SHP77 (cell line): ENCODE data around the gene MYH14.
"Not testable (repeated sequence)": the region's sequence is repeated elsewhere in the genome, so short reads cannot be mapped to it uniquely, and the experiment has no call there.

ENCODE experiments used
- DNase-seq, 2 experiments: peaks; one replicate each; lab custom pipeline; 2025; lab: John Stamatoyannopoulos, UW

The MYH14 gene

GRCh38 chr19:50333235-50333736, 129.9 kb downstream of the MYH14 start:
- DNase-seq = peak; percentile 87 to 93

DNA sequence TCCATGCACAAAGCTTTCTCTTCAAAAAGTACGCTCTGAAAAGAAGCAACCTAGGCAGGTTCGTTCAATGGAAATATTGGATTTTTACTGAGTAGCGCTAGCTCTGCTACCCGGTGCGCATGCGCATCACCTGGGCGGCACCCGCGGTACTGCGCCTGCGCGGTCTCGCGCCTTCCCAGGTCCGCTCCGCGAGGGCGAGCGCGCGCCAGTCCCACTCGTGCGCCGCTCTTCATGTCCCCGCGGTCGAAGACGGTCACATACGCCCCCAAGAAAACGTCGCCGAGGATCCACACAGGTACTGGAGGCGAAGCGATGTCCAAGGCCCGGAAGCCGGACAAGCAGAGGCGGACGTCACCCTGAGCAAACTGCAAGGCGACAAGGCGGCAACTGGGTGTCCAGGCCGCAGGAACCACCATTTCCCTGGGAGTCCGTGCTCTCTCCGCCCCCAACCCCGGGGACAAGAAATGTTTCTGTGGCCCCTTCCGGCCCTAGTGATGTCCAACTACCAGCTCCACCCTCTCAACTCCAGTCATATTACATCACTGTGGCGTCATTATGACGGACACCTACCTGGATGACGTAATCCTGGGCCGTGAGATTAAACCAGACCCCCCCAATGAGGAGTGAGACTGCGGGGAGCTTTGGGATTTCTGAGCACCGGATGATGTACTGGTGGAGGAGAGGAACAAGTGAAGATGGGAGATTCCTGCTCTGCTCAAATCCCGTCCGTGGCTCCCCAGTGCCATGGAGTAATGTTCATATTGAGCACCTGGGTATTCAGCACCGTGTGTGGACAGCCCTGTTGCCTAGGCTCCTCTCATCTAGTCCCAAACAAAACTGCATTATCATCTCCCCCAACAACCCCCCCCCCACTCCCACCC, 130.6 kb downstream of the MYH14 start:
- peak in 1 of 2 experiments; percentile 72 for DNase-seq

DNA sequence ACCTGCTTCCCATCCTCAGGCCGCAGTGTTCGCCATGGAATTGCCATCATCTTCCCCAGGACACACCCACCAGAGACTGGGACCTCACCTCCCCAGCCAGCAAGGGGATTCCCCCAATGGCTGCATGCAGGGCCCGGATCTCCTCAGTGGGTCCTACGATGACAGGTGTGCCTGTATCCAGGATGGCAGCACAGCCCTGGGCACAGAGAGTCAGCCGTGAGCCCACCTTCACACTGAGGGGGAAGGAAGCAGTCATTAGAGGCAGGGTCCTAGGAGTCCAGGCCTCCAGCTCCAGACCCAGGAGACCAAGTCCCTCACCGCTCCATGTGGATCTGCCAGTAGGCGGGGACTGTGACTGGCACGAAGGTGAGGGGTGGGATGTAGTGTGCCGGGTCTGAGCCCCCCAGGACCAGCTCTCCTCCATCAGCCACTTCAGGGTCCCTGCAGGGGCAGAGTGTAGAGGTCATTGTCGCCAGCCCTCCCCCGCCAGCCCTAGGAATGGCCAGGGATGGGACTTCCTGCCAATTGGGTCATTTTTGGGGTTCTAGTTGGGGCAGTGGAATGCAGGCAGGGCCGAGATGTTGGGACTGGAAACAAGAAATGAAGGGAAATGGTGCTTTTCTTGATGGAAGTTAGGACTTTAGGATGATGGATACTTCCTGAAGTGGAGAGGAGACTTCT, 131.5 kb downstream of the MYH14 start:
- DNase-seq = no peak

- not testable (repeated sequence) for DNase-seq
These were observed 133.6 kb downstream of the MYH14 start for GRCh38 chr19:50337031-50337430.

DNA sequence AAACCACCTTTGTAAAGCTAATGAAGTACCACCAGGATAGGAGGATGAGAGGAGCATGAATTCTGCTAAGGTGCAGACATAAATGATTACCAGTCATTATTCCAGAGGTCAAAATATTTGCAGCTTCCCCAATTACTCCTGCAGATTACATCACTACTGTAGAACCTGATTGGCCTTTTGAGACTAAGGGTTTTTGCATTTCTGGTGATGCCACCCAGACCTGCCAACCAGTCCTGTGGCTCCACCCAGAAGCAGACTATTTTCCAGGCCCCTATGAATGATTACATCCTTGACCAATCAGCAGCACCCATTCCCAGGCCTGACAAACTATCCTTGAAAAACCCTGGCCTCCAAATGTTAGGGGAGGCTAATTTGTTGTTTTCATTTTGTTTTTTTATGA, 136.9 kb downstream of the MYH14 start:
- DNase-seq = no peak

DNA sequence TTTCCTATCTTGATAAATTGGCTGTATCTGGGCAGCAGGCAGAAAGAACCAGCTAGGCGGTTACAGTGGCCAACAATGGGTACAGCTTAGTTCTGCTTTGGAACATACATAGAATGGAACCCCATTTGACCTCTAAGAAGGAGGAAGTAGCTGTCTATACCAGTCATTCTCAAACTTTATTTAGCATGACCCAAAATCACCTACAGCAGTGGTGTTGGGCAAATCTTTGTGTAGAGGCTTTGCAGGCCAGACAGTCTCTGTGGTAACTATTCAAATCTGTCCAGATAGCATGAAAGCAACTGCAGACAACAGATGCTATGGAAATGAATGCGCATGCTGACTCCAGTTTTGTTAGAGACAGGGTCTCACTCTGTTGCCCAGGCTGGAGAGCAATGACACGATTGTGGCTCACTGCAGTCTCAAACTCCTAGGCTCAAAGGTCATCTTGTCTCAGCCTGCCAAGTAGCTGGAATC, 137.7 kb downstream of the MYH14 start:
- no peak for DNase-seq

GRCh38 chr19:50344661-50345318, 141.4 kb downstream of the MYH14 start:
- DNase-seq = no peak

GRCh38 chr19:50347089-50347581, 143.7 kb downstream of the MYH14 start:
- DNase-seq = not testable (repeated sequence)

GRCh38 chr19:50349277-50350057, 146.0 kb downstream of the MYH14 start:
- no peak for DNase-seq

DNA sequence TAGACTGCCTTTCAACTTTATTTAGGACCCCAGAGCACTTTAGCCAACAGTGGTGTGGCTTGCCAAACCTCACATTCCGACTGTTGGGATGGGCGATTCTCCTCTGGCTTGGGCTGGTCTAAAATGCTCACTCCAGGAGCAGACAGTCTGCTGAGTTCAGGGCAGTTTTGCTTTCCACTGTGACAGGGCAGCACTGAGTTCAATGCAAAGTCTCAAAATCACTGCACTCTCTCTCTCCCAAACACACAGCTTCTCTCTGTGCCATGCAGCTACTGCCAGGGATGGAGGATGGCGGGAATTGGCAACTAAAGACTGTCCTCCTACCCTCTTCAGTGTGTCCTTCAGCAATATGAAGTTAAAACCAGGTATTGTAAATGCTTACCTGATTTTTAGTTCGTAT, 148.8 kb downstream of the MYH14 start:
- DNase-seq = no peak

GRCh38 chr19:50353487-50353880, 150.1 kb downstream of the MYH14 start:
- DNase-seq = not testable (repeated sequence)

DNA sequence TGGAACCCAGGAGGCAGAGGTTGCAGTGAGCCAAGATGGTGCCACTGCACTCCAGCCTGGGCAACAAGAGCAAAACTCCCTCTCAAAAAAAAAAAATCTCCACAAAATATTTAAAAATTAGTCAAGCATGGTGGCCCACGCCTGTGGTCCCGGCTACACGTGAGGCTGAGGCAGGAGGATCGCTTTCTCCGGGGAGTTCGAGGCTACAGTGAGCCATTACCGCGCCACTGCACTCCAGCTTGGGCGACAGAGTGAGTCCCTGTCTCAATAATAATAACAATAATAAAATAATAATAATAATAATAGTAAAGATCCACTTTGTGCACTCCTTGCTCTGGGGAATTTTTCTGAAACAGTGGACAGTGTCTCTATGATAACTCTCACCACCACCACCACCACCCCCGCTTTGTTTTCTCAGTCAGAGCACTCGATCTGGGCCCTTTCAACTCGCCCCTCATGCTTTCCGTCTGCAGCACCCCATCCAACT, 153.3 kb downstream of the MYH14 start:
- no peak for DNase-seq

DNA sequence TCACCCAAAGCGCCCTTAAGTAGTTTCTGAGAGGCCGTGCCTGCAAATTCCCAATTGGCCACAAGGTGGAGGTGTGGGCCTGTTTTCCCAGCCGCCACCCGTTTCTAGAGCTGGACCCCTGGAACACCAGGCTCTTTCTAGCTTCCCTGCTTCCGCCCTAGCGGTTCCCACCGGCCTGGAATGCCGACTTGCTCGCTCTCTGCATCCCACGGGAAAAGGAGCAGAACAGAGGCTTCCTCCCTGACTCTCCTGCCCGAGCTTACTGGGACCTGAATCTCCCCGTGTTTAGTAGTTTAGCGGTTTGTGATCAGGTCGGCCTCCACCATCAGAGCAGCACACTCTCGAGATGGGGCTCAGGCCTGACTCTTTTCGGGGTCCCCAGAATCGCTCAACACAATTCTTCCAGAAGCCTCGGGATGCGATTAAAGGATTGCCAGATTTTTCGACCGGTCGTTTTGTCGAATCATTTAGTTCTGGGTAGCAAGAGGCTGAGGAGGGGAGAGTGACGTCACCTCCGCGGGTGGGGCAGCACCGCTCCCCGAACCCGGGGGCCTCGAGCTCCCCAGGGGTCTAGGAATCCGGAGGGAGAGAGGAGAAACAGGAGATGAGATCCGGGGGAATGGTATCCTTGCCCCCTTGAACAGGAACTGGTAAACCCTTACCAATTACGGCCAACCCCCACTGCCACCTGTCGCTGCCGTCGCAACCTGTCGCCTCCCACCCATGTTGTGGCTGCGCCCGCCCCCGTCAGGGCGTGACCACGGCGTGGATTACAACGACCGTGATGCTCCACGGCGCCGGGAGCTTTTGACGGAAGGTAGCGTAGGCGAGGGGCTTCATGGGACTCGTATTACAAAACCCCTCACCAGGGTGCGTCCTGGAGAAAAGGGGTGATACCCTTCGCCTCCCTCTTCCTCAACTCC, 154.0 kb downstream of the MYH14 start:
- peak; percentile 51 to 56 for DNase-seq

DNA sequence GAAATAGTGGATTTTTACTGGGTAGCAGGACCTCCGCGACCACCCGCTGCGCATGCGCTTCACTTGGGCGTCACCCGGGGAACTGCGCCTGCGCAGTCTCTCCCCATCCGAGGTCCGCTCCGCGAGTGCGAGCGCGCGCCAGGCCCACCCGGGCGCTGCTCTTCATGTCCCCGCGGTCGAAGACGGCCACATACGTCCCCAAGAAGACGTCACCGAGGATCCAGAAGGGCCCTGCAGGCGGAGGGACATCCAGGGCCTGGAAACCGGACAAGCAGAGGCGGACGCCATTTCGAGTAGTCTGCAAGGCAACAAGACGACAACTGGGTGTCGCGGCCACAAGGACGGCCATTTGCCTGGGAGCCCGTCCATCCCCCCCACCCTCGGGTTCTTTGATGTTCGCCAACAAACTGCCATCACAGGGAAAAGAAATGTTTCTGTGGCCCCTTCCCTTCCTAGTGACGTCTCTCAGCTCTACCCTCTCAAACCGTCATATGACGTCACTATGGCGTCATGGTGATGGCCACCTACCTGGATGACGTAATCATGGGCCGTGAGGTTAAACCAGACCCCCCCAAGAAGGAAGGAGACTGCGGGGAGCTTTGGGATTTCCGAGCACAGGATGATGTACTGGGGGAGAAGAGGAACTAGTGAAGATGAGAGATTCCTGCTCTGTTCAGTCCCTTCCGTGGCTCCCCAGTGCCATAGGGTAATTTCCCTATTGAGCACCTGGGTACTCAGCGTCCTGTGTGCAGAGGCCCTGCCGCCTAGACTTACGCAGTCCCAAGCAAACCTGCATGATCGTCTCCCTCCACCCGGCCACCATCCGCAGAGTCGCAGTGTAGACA, 155.3 kb downstream of the MYH14 start:
- no peak for DNase-seq

DNA sequence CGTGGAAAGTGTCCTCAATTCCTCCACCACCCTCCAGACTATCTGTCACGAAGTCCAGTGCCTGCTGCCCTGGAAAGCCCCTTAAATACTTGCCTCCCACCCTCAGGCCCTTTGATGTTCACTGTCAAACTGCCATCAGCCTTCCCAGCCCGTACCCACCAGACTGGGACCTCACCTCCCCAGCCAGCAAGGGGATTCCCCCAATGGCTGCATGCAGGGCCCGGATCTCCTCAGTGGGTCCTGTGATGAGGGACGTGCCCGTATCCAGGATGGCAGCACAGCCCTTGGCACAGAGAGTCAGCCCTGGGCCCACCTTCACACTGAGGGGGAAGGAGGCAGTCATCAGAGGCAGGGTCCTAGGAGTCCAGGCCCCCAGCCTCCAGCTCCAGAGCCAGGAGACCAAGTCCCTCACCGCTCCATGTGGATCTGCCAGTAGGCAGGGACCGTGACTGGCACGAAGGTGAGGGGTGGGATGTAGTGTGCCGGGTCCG, 156.0 kb downstream of the MYH14 start:
- DNase-seq = no peak
